Thymus (tissue), 11 donors: ENCODE data around the gene NFXL1. TPM values are rescaled to one million over a fixed set of nuclear protein-coding genes. Genes with fewer than 3 reads are reported as not detected.

Experiments used
- DNase-seq, 9 donors: peaks; one replicate each; pipeline ENCODE4 v3.0.0-alpha.2; 2013; ENCODE audit warnings: low spot score in 9 of 9, low read depth in 6 of 9, missing footprints in 1 of 9
- H3K27ac ChIP-seq, 2 donors: one replicate each; pipeline ENCODE4 v1.5.1; 2013; ENCODE audit warnings: control low read depth in 1 of 2, low read depth in 1 of 2, low read length in 1 of 2, mild to moderate bottlenecking in 1 of 2, moderate library complexity in 1 of 2
- H3K27me3 ChIP-seq, 2 donors: one replicate each; pipeline ENCODE4 v1.5.1; 2013; ENCODE audit warnings: low read length in 1 of 2; ENCODE audit not compliant: control insufficient read depth in 2 of 2, insufficient read depth in 1 of 2
- H3K36me3 ChIP-seq, 2 donors: one replicate each; pipeline ENCODE4 v1.5.1; 2013; ENCODE audit warnings: low read length in 1 of 2, mild to moderate bottlenecking in 1 of 2, moderate library complexity in 1 of 2; ENCODE audit not compliant: control insufficient read depth in 2 of 2, insufficient read depth in 2 of 2
- H3K4me1 ChIP-seq, 2 donors: one replicate each; pipeline ENCODE4 v1.5.1; 2013; ENCODE audit warnings: low read length in 2 of 2; ENCODE audit not compliant: control insufficient read depth in 2 of 2, insufficient read depth in 2 of 2
- H3K4me3 ChIP-seq, 2 donors: one replicate each; pipeline ENCODE4 v1.5.1; 2013; ENCODE audit warnings: low read length in 2 of 2, control low read depth in 1 of 2, mild to moderate bottlenecking in 1 of 2
- H3K9me3 ChIP-seq, 2 donors: one replicate each; pipeline ENCODE4 v1.5.1; 2013; ENCODE audit warnings: low read length in 1 of 2, mild to moderate bottlenecking in 1 of 2; ENCODE audit not compliant: control insufficient read depth in 2 of 2, insufficient read depth in 1 of 2
- WGBS: extraction: QIAGEN DNeasy Blood & Tissue Kit; methylation state at CpG from one replicate; pipeline ENCODE4 v1.1.7; 2013; 5-methylcytosine and 5-hydroxymethylcytosine counted together
- polyA plus RNA-seq: library from polyadenylated mRNA; stranded (reverse); fragments of 200-250 nt; gene quantifications from one replicate; pipeline ENCODE4 v1.2.3, GENCODE V29; 2013
- total RNA-seq: library from RNA; stranded (reverse); fragments of 120-200 nt; gene quantifications from one replicate; pipeline ENCODE4 v1.2.4, GENCODE V29; 2013
- donor health status: healthy.

Gene NFXL1
- total and polyA plus RNA-seq, 2 donors: 5.9 to 8.7 TPM

GRCh38 chr4:47804598-47804997 is 109.8 kb downstream of the NFXL1 start:
- no peak overlapping the region for H3K4me3 ChIP-seq
- no peaks in the 10 kb centered on the region for H3K27me3 ChIP-seq
- no peak for DNase-seq
- H3K9me3 ChIP-seq: no peaks in the 10 kb centered on the region
- 98% methylated on average over 7 of the region's 7 CpGs for WGBS
- H3K36me3 ChIP-seq: no peaks in the 10 kb centered on the region
- H3K4me1 ChIP-seq: no peaks in the 10 kb centered on the region
- H3K27ac ChIP-seq: no peak overlapping the region

GRCh38 chr4:47801481-47802002 is 112.8 kb downstream of the NFXL1 start:
- DNase-seq: no peak
- Histone ChIP-seq H3K9me3 (no peaks in the 10 kb centered on the region), H3K36me3 (no peaks in the 10 kb centered on the region), H3K27ac (no peak overlapping the region), H3K4me1 (no peaks in the 10 kb centered on the region), H3K4me3 (no peak overlapping the region), H3K27me3 (no peaks in the 10 kb centered on the region)
- 90% methylated on average over 3 of the region's 3 CpGs for WGBS

- H3K9me3 ChIP-seq: no peaks in the 10 kb centered on the region
- WGBS: 70% methylated on average over 3 of the region's 3 CpGs
- no peaks in the 10 kb centered on the region for H3K27me3 ChIP-seq
- H3K4me1 ChIP-seq: no peaks in the 10 kb centered on the region
- no peak for DNase-seq
- no peak overlapping the region for H3K4me3 ChIP-seq
- no peak overlapping the region for H3K27ac ChIP-seq
- no peaks in the 10 kb centered on the region for H3K36me3 ChIP-seq
Measured at GRCh38 chr4:47798165-47798564, 116.2 kb downstream of the NFXL1 start.

Other genes starting within 250 kb of the NFXL1 start
- 0.24 TPM for gene CORIN, start 76.5 kb downstream of the NFXL1 start, total RNA-seq
- 0.78 TPM for gene CORIN, start 76.5 kb downstream of the NFXL1 start, polyA plus RNA-seq
- 0.14 TPM for gene CNGA1, start 102.1 kb upstream of the NFXL1 start, total RNA-seq
- gene CNGA1, start 102.1 kb upstream of the NFXL1 start, polyA plus RNA-seq: 1.1 TPM
- gene NIPAL1, start 102.2 kb upstream of the NFXL1 start, total RNA-seq: 0.47 TPM
- gene NIPAL1, start 102.2 kb upstream of the NFXL1 start, polyA plus RNA-seq: 0.73 TPM
- 6.9 TPM for gene TXK, start 219.7 kb upstream of the NFXL1 start, total RNA-seq
- gene TXK, start 219.7 kb upstream of the NFXL1 start, polyA plus RNA-seq: 24.7 TPM